ENCODE results near the gene SPIN1.

GRCh38 chr9:88418715-88419540 lies 30.7 kb downstream of the SPIN1 start:
- TF ChIP-seq CTCF (IDR thresholded peaks at IDR 0.05) (no peak), POLR2A (IDR thresholded peaks at IDR 0.05) (no peak)
